Fibroblast of lung (primary cell): ENCODE measurements around the gene FAM107B.

ENCODE experiments used
- EZH2 ChIP-seq: IDR thresholded peaks from 2 replicates; pipeline ENCODE4 v1.5.1; 2012; ENCODE audit warnings: low read length, control low read depth, mild to moderate bottlenecking; ENCODE audit errors: missing control alignments
- TF ChIP-seq, protein P1 (sequence below), 2 donors: IDR thresholded peaks in 1 of 2; conservative IDR thresholded peaks in 1 of 2; 1 replicate in 1 of 2; 2 replicates in 1 of 2; pipeline ENCODE4 v1.5.1; 2011 to 2012; ENCODE audit warnings: low read length in 2 of 2, control low read depth in 1 of 2, inconsistent platforms in 1 of 2, low read depth in 1 of 2, mild to moderate bottlenecking in 1 of 2

DNA sequence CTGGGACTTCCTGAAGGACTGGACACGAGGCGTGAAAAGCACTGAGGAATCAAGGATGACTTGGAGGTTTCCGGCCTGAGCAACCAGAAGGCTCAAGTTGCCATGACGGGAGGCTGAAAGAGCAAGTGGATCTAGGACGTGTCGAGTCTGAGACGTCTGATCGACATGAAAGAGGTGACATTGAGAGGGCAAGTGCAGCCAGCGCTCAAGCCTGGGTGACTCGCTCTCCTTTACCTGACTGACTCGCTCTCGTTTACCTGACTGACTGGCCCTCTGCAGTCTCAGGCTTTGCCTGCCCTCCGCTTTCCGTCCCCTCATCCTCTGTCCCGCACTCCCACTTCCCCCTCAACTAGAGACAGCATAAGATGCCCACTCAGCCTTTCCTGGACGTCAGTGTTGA lies 241.4 kb downstream of the FAM107B start:
- TF ChIP-seq, protein P1, sequence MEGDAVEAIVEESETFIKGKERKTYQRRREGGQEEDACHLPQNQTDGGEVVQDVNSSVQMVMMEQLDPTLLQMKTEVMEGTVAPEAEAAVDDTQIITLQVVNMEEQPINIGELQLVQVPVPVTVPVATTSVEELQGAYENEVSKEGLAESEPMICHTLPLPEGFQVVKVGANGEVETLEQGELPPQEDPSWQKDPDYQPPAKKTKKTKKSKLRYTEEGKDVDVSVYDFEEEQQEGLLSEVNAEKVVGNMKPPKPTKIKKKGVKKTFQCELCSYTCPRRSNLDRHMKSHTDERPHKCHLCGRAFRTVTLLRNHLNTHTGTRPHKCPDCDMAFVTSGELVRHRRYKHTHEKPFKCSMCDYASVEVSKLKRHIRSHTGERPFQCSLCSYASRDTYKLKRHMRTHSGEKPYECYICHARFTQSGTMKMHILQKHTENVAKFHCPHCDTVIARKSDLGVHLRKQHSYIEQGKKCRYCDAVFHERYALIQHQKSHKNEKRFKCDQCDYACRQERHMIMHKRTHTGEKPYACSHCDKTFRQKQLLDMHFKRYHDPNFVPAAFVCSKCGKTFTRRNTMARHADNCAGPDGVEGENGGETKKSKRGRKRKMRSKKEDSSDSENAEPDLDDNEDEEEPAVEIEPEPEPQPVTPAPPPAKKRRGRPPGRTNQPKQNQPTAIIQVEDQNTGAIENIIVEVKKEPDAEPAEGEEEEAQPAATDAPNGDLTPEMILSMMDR (conservative IDR thresholded peaks at IDR 0.05 in 1 of 2, IDR thresholded peaks at IDR 0.05 in 1 of 2; ENCODE audit: low read depth in 1 of 2, low read length in 2 of 2), result no peak
- no peak for TF ChIP-seq EZH2
